NCI-H345 treated with DMSO at 0.1 percent for 48 hours (cell line): ENCODE measurements around the gene IFIT1.
"Not testable (repeated sequence)": the region's sequence is repeated elsewhere in the genome, so short reads cannot be mapped to it uniquely, and the experiment has no call there.

Experiments used
- DNase-seq: peaks from one replicate; lab custom pipeline; 2025; ENCODE audit not compliant: unreplicated experiment; lab: John Stamatoyannopoulos, UW

Gene IFIT1

GRCh38 chr10:89391907-89392756, at the start of gene IFIT1:
TSS of gene IFIT1 (plus strand) at chr10:89392623. CDS start at chr10:89392713, 90 bp downstream.
- DNase-seq = peak; percentile 37

GRCh38 chr10:89343089-89343767, 49.2 kb upstream of the IFIT1 start:
- no peak for DNase-seq

- no peak for DNase-seq
These were observed 48.3 kb upstream of the IFIT1 start for GRCh38 chr10:89344156-89344555.

- no peak for DNase-seq
These were observed 46.9 kb upstream of the IFIT1 start for GRCh38 chr10:89345367-89346000.

GRCh38 chr10:89346405-89347254, 45.8 kb upstream of the IFIT1 start:
- no peak for DNase-seq

GRCh38 chr10:89347701-89348457, 44.5 kb upstream of the IFIT1 start:
- no peak for DNase-seq

- DNase-seq = no peak
These were observed 43.9 kb upstream of the IFIT1 start for GRCh38 chr10:89348481-89348880.

GRCh38 chr10:89348975-89349374, 43.4 kb upstream of the IFIT1 start:
- DNase-seq = no peak

GRCh38 chr10:89350631-89351315, 41.6 kb upstream of the IFIT1 start:
- DNase-seq = not testable (repeated sequence)

GRCh38 chr10:89351412-89351779, 41.0 kb upstream of the IFIT1 start:
- no peak for DNase-seq

- no peak for DNase-seq
These were observed 40.4 kb upstream of the IFIT1 start for GRCh38 chr10:89351780-89352597.

- DNase-seq = no peak
These were observed 39.6 kb upstream of the IFIT1 start for GRCh38 chr10:89352802-89353201.

GRCh38 chr10:89355394-89355931, 37.0 kb upstream of the IFIT1 start:
- DNase-seq = no peak

- DNase-seq = no peak
These were observed 35.3 kb upstream of the IFIT1 start for GRCh38 chr10:89357096-89357495.

- DNase-seq = no peak
These were observed 34.4 kb upstream of the IFIT1 start for GRCh38 chr10:89357975-89358374.

- DNase-seq = no peak
These were observed 32.3 kb upstream of the IFIT1 start for GRCh38 chr10:89360157-89360556.

GRCh38 chr10:89362929-89363328, 29.5 kb upstream of the IFIT1 start:
- no peak for DNase-seq

GRCh38 chr10:89363729-89364442, 28.5 kb upstream of the IFIT1 start:
- no peak for DNase-seq
